HFF-Myc (cell line): ENCODE data around the gene SLN.

ENCODE experiments used
- DNase-seq: peaks from one replicate; pipeline ENCODE4 v3.0.0-alpha.2; 2011; ENCODE audit warnings: low read depth; ENCODE audit errors: extremely low read depth
- H3K4me3 ChIP-seq: replicated peaks from 2 replicates; pipeline ENCODE4 v1.5.1; 2011; ENCODE audit warnings: low read depth, mild to moderate bottlenecking, control low read depth, low read length
- TF ChIP-seq, protein P1 (sequence below): IDR thresholded peaks from 2 replicates; pipeline ENCODE4 v1.5.1; 2012; ENCODE audit warnings: mild to moderate bottlenecking, low read depth, low read length, control low read depth; ENCODE audit errors: missing control alignments

The SLN gene

DNA sequence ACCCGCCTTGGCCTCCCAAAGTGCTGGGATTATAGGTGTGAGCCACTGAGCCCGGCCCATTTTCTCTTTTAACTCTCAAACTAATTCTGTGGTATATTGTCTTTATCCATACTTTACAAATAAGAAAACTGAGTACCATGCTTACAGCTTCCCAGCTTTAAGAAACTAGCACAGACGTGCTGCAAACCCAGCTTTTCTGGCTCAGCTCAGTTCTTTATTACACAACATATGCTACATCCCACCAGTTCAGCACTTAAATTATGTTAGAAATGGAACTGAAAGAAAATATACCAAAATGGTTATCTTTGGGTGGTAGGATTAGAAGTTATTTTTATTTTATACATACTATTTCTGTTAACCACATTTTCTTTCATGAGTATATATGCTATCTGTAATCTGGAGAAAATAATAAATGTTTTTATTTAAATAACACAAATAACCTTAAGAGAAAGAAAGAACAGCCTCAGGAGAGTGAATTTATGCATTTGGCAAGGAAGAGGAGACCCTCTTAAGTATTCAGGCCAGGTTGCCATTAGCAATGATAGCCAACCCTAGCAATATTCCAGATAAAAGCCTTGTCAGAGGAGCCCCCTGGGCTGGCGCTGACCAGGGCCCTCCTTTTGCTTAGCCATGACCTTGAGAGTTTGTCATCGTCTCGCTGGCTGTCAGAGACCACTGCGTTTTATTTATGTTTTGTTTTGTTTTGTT lies 33.8 kb downstream of the SLN start:
- no peak for DNase-seq
- TF ChIP-seq, protein P1, sequence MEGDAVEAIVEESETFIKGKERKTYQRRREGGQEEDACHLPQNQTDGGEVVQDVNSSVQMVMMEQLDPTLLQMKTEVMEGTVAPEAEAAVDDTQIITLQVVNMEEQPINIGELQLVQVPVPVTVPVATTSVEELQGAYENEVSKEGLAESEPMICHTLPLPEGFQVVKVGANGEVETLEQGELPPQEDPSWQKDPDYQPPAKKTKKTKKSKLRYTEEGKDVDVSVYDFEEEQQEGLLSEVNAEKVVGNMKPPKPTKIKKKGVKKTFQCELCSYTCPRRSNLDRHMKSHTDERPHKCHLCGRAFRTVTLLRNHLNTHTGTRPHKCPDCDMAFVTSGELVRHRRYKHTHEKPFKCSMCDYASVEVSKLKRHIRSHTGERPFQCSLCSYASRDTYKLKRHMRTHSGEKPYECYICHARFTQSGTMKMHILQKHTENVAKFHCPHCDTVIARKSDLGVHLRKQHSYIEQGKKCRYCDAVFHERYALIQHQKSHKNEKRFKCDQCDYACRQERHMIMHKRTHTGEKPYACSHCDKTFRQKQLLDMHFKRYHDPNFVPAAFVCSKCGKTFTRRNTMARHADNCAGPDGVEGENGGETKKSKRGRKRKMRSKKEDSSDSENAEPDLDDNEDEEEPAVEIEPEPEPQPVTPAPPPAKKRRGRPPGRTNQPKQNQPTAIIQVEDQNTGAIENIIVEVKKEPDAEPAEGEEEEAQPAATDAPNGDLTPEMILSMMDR = no peak
- no peak overlapping the region for H3K4me3 ChIP-seq

DNA sequence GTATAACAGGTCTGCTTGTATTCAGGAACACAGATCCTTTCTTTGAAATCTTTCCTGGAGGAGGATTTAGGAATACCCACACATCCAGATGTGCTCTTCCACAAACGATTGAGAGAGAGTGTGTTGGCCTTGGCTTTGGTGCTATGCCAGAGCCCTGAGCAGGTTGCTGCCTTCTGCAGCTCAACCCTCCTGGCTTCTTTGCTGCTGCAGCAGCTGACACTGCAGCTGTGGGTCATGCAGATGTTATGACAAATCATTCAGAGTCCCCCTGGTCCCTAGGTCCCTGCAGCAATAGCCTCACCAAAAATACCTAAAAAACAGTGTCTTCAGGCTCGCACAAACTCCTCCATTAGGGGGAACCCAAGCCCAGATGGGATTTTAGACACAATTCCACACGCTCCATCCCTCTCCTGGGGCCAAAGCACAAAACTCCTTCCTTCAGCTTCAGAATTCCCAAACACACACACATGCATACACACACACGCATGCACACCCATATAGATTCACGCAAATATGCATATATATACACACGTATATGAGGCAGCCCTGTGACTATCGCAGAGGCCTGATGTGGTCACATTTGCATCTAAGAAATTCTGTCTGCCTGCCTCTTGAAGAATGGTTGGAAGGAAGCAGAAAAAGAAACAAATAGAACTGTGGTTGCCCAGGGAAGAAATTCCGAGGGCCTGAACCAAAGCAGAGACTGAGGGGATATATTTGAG lies 35.4 kb downstream of the SLN start:
- no peak for DNase-seq
- TF ChIP-seq, protein P1 = no peak
- H3K4me3 ChIP-seq = no peak overlapping the region

DNA sequence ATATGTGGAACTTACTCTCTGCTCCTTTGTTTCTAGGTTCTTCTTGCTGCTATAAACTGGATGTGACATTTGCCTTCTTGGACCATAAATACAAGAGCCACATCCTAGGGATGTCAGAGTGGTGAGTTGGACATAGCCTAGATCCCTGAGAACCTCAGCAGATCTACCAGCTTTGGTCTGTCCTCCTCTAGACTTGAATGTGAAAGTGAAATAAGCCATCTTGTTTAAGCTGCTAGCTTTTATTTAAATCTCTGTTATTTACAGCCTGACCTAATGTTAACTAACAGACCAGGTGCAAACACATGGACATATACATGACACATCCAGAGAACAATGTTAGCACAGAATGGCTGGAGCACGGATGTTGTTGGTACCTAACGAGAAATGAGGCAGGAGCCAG lies 36.0 kb downstream of the SLN start:
- no peak for DNase-seq
- no peak overlapping the region for H3K4me3 ChIP-seq
- TF ChIP-seq, protein P1 = no peak

DNA sequence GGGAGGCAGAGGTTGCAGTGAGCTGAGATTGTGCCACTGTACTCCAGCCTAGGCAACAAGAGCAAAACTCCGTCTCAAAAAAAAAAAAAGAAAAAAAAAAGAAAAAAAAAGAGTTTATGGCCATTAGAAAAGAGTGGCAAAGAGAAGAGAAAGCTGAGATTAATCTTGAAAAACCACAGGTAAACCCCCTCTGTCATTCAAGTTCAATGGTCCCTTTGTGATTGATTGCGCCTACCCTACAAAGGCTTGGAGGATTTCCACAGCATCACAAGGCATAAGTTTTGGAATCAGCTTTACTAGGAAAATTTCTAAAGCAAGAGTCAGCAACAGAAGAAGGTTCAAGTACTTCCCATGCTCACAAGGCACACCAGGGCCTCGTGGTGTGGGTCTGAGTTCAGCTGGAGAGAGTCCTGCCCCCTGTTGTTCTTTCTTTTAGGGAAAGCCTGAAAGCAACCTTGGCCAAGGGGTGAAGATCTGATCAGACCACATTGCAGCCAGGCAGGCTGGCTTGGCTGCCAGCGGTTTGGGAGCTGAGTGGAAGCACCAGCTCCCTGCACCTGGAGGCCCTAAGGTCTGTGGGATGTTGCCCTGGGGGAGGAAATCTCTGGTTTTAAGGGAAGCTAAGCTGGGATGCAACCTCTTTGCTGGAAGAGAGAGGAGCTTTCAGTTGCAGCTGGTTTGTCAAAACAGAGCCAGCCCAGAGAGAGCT lies 41.8 kb downstream of the SLN start:
- TF ChIP-seq, protein P1 = no peak
- no peak for DNase-seq
- no peak overlapping the region for H3K4me3 ChIP-seq

DNA sequence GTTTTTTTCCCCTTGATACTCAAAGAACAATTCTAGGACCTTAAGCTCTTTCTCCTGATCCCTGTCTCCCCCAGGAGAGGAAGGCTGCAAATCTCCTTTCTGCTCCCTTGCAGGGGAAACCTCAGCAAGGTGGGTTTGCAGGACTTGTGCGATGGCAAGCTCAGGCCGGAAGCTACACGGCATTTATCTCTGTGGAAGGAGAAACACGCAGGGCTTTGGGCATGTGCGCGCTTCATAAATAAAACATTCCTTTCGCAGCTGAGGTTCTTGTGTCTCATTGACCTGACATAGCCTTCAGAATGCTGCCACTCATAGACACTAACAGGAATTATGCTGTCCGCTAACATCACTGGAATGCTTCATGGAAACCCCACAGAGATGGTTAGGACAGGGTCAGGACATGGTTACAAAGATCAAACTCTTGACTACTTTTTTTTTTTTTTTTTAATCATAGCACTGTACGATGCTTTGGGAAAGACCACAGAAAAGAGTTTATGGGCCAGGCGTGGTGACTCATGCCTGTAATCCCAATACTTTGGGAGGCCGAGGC lies 42.6 kb downstream of the SLN start:
- DNase-seq = no peak
- H3K4me3 ChIP-seq = no peak overlapping the region
- TF ChIP-seq, protein P1 = no peak

DNA sequence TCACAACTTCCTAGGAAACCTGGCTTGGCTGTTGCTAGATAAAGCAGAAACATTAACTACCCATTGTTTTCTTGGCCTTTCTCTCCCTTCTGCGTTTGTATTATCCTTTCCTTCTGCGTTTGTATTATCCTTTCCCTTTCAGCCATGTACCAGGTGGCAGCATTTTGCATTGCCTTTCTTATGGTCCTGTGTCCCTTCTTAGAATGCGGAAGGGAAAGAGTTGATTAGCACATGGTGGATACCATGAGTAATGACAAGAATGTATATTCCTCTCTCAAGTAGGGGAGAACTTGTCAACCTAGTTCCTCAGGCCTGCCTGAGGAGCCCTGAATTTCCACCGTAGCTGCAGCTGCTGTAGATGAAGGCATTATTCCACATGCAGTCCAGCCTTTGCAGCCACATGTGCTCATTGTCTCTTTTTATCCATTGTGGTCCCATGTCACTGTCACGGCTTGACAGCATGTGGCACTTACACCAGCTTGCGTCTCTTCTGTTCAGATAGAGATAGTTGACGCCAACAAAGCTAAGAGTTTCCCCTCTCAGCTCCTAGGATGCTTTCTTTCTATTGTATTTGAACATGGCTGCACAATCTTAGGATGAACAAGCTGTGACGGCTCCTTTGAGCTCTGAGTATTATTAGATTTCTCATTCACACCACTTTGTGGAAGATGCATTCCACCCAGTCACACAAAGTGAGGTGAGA lies 44.8 kb downstream of the SLN start:
- DNase-seq = no peak
- TF ChIP-seq, protein P1 = no peak
- H3K4me3 ChIP-seq = no peak overlapping the region
